Caki2 (cell line): ENCODE results near the gene TMEM198. TPM values are rescaled to one million over a fixed set of nuclear protein-coding genes. Genes with fewer than 3 reads are reported as not detected.

Experiments used
- DNase-seq: peaks from one replicate; pipeline ENCODE4 v3.0.0-alpha.2; 2015; ENCODE audit warnings: low read depth
- in situ Hi-C: cut with HindIII; loops from 2 replicates; pipeline ENCODE4 v1.10.0; 2016; ENCODE audit warnings: low sequenced_read_pairs, low pct_unique_long_range_greater_than_20kb, mixed read lengths
- total RNA-seq: library from RNA; depleted of rRNA; stranded (reverse); fragments of >200 nt; shearing (Covaris generic); gene quantifications from 2 replicates; pipeline ENCODE4 v1.2.3, GENCODE V29; 2014; ENCODE audit warnings: low replicate concordance

TMEM198 gene
- total RNA-seq, 1 experiment from 2014 or later = 4.5 TPM

GRCh38 chr2:219507581-219508443, 36.0 kb upstream of the TMEM198 start:
- in situ Hi-C loops = no loop called here

DNA sequence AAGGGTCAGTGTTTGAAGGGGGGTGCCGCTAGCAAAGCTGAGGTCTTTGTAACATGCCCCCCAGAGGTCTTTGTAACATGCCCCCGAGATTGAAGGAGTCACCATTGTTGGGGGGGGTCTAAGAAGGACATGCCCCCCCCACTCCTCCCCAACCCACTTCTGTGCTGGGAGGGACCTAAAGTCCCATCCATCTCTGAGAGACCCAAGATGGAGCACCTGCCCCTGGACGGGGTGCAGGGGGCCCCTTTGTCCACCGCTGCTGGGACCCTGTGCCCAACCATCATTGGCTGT, 35.4 kb upstream of the TMEM198 start:
- in situ Hi-C loops = no loop called here
- no peak for DNase-seq

More at GRCh38 chr2:219507581-219508443, 36.0 kb upstream of the TMEM198 start:
- no peak for DNase-seq

DNA sequence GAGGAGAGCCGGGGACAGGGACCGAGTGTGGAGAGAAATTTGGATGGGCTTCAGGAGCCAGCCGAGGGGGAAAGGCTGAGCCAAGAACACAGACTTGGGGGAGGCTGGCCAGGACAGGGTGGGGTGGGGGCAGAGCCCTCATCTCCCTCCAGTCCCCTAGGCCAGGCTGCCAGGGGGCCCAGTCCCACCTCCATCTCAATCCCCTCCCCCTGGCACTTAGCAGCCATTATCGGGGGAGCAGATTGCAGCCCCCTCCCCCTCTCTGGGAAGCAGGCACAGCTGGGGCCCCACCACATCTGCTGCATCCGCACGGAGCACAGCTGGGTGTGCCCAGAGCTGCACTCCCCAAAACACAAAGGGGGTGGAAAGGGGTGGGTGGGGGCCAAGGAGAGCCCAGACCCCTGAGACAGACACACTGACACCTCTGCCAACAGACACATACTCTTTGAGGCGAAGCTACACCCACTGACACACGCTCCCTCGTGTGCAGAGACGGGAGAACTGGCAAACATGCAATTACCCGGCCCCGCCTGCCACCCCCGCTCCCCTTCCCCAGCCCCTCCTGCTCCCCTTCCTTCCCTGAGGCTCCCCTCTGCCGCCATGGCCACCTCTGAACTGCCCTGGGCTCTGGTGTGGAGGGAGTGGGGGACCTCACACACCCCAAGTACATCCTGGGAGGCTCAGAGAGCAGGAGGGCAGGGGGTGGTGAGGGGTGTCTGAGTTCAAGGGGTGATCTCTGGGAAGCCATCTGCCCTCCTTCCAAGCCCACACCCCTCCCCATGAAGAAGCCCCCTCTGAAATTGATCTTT, 34.7 kb upstream of the TMEM198 start:
- in situ Hi-C loops = no loop called here
- no peak for DNase-seq

- peak; percentile 29 for DNase-seq
Observed at GRCh38 chr2:219509780-219510511, 33.9 kb upstream of the TMEM198 start.

DNA sequence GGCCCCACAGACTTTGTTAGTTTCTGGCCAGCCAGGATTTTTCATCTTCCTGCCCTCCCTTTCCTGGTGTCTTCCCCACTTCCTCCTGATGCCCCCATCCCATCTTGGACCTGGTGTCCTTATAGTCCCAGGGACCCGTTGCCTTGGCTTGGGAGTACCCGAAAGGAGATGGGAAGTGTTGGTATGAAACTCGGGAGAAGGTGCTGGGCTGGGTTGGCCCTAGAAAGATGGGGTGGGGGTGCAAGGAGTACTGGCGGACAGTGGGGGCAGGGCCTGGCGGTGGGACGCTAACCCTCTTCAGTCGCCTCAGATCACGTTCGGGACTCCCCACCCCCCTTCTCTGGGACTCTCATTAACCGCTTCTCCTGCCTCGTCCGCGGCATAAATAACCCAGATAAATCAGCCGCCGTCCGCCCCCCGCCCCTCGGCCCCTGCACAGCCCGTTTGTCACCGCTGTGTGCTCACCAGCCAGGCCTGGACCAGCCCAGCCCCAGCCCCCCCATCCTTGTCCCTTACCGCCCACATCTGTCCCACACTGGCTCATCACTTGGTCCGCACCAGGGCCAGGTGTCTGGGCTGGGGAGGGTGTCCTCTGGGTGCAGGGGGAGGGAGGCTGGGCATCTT, 33.2 kb upstream of the TMEM198 start:
- no peak for DNase-seq
- in situ Hi-C loops = no loop called here

More at GRCh38 chr2:219509780-219510511, 33.9 kb upstream of the TMEM198 start:
- in situ Hi-C loops = no loop called here

DNA sequence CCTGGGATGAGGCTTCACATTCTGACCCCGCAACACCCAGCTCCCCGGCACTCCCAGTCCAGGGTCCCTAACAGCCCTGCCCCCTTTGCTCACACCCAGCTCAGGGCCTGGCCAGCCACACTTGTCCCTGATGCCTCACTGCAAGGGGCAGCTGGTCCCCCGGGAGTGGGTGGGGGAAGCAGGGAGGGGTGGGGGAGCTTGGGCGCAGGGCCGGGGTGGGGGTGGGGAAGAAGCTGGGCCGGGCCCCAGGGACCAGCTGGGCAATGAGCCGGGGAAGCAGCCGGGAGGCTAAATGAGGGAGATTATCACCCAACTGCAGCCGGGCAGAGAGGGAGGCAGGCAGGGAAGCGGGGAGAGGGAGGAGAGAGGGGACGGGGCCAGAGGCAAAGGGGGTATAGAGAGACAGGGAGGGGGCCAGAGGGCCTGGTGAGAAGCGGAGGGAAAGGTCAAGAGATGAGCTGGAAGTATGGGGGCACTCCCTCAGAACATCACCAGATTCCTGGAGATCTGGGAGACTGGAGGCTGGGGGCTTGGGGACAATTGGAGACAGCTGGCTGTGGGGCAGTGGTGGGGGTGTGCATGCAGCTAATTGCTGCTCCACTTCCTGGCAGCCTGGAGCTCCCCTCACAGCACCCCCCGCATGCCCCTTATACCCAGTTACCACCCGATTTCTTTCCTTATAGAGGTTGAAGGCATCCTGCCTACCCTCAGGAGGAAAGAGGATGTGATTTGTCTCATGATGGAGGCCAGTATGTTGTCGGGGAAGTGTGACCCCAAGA, 32.1 kb upstream of the TMEM198 start:
- in situ Hi-C loops = no loop called here
- no peak for DNase-seq

DNA sequence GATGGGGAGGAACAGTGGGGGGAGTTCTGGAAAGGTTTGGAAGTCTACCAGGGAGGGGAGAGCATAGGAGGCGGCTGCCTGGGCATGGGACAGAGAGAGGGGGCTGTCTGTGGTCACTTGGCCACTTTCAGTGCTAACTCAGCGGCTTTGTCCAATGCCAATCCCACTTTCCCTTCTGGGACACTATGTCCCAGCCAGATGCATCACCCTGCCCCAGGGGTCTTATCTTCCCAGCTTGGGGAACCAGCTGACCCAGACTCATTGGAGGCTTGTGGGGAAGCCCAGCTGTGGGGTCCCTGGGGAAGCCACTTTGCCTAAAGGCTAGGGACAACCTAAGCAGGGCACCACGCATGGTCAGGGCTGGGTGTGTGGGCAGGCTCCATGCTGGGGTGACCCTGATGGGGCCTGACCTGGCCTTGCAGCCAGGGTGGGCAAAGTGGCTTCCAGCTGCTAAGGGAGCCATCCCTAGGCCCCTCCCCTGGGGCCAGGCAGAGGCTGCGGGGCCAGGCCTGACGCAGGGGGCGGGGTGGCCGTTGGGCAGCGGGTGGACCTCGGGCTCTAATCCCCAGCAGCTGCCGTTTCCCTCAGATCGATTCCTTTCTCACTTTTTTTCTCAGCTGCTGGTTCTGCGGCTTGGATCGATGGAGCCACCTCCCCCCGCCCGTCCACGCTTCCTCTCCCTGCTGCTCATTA, 31.2 kb upstream of the TMEM198 start:
- in situ Hi-C loops = no loop called here
- no peak for DNase-seq

DNA sequence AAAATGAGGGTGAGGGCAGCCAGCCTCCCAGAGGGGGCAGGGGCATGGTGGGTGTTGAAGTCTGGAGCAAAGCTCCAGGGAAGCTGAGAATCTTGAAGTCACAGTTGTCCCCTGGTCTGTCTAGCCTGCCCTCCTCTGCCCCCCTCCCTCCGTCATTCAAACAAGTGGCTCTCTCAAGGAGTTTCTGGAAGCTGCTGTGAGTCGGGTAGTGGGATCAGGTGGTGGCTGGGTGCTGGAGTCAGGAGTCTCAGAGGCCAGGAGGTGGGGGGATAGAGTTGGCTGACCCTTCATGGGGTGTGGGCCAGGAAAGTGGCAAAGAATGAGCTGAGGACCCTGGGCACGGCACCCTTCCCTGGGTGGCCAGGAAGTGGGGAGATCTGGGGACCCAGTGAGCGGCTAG, 30.0 kb upstream of the TMEM198 start:
- DNase-seq = no peak
- in situ Hi-C loops = no loop called here

GRCh38 chr2:219514196-219514761, 29.5 kb upstream of the TMEM198 start, which contains the start of gene ASIC4:
ASIC4 (plus strand) TSS chr2:219514482; CDS start chr2:219514725, 243 bp downstream.
- DNase-seq = no peak
- in situ Hi-C loops = no loop called here

DNA sequence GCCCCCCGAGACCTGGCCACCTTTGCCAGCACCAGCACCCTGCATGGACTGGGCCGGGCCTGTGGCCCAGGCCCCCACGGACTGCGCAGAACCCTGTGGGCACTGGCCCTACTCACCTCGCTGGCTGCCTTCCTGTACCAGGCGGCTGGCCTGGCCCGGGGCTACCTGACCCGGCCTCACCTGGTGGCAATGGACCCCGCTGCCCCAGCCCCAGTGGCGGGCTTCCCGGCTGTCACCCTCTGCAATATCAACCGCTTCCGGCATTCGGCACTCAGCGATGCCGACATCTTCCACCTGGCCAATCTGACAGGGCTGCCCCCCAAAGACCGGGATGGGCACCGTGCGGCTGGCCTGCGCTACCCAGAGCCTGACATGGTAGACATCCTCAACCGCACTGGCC, 29.0 kb upstream of the TMEM198 start:
- no peak for DNase-seq
- in situ Hi-C loops = no loop called here

DNA sequence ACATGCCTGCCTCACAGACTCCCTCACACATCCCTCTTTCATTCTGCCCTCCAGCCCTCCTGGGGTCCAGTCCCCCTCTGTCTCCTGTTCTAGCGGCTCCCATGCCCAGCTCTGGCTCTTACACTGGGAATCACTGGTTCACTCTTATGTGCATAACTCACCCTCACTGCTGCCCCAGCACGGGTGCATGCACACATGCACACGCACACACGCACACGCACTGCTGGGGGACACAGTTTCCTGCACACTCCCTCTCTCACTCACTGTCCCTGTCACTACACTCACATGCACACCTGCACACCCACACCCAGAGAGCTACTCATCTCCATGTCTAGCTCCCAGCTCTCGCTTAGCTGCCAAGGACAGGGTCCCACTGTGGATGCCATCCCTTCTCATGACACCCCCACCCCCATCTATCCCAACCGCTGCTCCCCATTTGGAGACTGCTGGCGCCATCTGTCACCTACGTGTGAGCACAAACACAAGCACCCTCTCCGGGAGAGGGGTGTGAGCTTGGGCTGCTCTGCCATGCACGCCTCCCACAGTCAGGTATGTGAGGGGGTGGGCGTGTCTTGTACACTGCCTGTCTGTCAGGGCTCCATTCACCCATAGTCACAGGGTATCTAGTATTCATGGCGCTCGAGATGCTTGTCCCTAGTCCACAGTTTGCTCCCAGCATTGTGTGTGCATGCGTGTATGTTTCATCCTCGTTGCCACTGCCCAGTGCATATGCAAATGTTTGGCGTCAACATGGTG, 27.8 kb upstream of the TMEM198 start:
- in situ Hi-C loops = no loop called here

GRCh38 chr2:219516888-219517287, 26.9 kb upstream of the TMEM198 start:
- DNase-seq = no peak
- in situ Hi-C loops = no loop called here

More for the DNA sequence above, 27.8 kb upstream of the TMEM198 start:
- DNase-seq = no peak

GRCh38 chr2:219517954-219518778, 25.7 kb upstream of the TMEM198 start:
- DNase-seq = no peak
- in situ Hi-C loops = no loop called here

DNA sequence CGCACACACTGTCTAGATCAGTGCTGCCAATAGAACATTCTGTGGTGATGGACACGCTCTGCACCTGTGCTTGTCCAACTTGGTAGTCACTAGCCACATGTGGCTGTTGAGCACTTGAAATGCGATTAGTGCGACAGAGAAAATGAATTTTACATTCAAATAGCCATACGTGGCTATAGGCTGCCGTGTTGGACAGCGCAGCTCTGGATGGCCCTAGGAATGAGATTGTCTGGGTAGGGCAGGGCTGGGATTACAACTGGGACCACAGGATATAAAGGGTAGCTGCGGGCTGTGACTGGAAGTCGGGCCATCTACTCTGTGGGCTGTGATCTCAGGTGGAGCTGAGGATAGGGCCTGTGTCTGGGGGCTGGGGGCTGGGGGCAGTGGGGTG, 24.3 kb upstream of the TMEM198 start:
- DNase-seq = no peak
- in situ Hi-C loops = no loop called here

DNA sequence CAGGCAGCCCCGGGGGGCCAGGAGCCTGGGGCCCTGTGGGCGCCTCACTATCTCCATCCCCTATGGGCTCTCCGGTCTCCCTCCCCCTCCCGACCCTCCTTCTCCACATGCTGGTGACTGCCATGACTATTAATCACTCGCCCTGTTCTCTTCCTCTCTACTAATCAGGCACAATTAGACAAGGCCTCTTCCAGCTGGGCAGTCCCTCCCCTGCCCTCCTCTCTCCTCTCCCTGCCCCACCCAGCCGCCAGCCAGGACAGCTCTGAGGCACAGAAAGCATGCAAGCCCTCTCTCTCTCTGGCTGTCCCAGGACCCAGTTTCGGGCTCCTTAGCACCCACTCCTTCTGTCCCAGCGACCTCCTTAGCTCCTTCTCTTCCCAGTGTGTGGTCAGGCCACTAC, 23.7 kb upstream of the TMEM198 start:
- DNase-seq = no peak
- in situ Hi-C loops = no loop called here
